ENCODE results near the gene TEP1. TPM values are rescaled to one million over a fixed set of nuclear protein-coding genes. Genes with fewer than 3 reads are reported as not detected.

Gene TEP1
- total and polyA plus RNA-seq, 2 experiments from 2014 or later = 10.7 to 29.4 TPM

DNA sequence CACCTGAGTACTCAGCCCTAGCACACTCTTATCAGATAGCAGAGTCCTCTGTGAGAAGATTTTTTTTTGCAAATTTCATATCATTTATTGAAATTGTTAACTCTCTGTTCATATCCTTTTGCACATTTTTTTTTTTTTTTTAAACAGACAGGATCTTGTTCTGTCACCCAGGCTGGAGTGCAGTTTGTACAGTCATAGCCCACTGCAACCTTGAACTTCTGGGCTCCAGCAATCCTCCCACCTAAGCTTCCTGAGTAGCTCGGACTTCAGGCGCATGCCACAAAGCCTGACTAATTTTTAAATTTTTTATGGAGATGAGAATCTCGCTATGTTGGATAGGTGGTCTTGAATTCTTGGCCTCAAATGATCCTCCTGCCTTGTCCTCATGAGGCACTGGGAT, 65.6 kb downstream of the TEP1 start:
- Histone ChIP-seq H3K27ac (no peak overlapping the region), H3K9me2 (replicated peaks; ENCODE audit: insufficient read depth) (no peaks in the 10 kb centered on the region), H4K20me1 (ENCODE audit: insufficient read depth, poor library complexity, severe bottlenecking) (no peaks in the 10 kb centered on the region), H3K27me3 (no peaks in the 10 kb centered on the region), H3K4me2 (no peak overlapping the region), H3K4me1 (ENCODE audit: insufficient read depth) (no peaks in the 10 kb centered on the region), H3K9me3 (ENCODE audit: low read depth) (no peaks in the 10 kb centered on the region), H3K36me3 (replicated peaks; ENCODE audit: insufficient read depth, low read depth) (no peaks in the 10 kb centered on the region), H2AFZ (no peak overlapping the region), H3K79me2 (peaks cover 6% of the 10 kb centered on the region), H3K4me3 (no peak overlapping the region)
- TF ChIP-seq EZH2phosphoT487 (IDR thresholded peaks at IDR 0.05; ENCODE audit: low read depth, severe bottlenecking, unreplicated experiment) (no peak), EZH2 (IDR thresholded peaks at IDR 0.05; ENCODE audit: borderline replicate concordance) (no peak)
- TF ChIP-seq, protein P1, sequence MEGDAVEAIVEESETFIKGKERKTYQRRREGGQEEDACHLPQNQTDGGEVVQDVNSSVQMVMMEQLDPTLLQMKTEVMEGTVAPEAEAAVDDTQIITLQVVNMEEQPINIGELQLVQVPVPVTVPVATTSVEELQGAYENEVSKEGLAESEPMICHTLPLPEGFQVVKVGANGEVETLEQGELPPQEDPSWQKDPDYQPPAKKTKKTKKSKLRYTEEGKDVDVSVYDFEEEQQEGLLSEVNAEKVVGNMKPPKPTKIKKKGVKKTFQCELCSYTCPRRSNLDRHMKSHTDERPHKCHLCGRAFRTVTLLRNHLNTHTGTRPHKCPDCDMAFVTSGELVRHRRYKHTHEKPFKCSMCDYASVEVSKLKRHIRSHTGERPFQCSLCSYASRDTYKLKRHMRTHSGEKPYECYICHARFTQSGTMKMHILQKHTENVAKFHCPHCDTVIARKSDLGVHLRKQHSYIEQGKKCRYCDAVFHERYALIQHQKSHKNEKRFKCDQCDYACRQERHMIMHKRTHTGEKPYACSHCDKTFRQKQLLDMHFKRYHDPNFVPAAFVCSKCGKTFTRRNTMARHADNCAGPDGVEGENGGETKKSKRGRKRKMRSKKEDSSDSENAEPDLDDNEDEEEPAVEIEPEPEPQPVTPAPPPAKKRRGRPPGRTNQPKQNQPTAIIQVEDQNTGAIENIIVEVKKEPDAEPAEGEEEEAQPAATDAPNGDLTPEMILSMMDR (IDR thresholded peaks at IDR 0.05; ENCODE audit: poor library complexity) = no peak
- 99% methylated on average over 3 of the region's 3 CpGs for WGBS (ENCODE audit: low lambda C conversion rate, missing lambda C conversion rate)
- DNase-seq (ENCODE audit: low spot score) = no peak

- H3K4me1 ChIP-seq (ENCODE audit: insufficient read depth) = no peaks in the 10 kb centered on the region
- H3K4me3 ChIP-seq = no peak overlapping the region
- no peaks in the 10 kb centered on the region for H4K20me1 ChIP-seq (ENCODE audit: insufficient read depth, poor library complexity, severe bottlenecking)
- no peaks in the 10 kb centered on the region for H3K36me3 ChIP-seq (replicated peaks; ENCODE audit: insufficient read depth, low read depth)
- no peak overlapping the region for H2AFZ ChIP-seq
- WGBS (ENCODE audit: low lambda C conversion rate, missing lambda C conversion rate) = 88% methylated on average over 1 of the region's 1 CpG
- TF ChIP-seq EZH2phosphoT487 (IDR thresholded peaks at IDR 0.05; ENCODE audit: low read depth, severe bottlenecking, unreplicated experiment) = no peak
- TF ChIP-seq, protein P1 (IDR thresholded peaks at IDR 0.05; ENCODE audit: poor library complexity) = no peak
- no peak for TF ChIP-seq EZH2 (IDR thresholded peaks at IDR 0.05; ENCODE audit: borderline replicate concordance)
- no peak overlapping the region for H3K27ac ChIP-seq
- no peak for DNase-seq (ENCODE audit: low spot score)
- H3K9me3 ChIP-seq (ENCODE audit: low read depth) = no peaks in the 10 kb centered on the region
- H3K4me2 ChIP-seq = no peak overlapping the region
- H3K79me2 ChIP-seq = peaks cover 6% of the 10 kb centered on the region
- no peaks in the 10 kb centered on the region for H3K9me2 ChIP-seq (replicated peaks; ENCODE audit: insufficient read depth)
- no peaks in the 10 kb centered on the region for H3K27me3 ChIP-seq
Observed at GRCh38 chr14:20346713-20347112, 66.6 kb downstream of the TEP1 start.

- 100% methylated on average over 1 of the region's 1 CpG for WGBS (ENCODE audit: low lambda C conversion rate, missing lambda C conversion rate)
- no peak overlapping the region for H3K4me2 ChIP-seq
- no peak overlapping the region for H3K27ac ChIP-seq
- no peaks in the 10 kb centered on the region for H3K36me3 ChIP-seq (replicated peaks; ENCODE audit: insufficient read depth, low read depth)
- H3K4me3 ChIP-seq = no peak overlapping the region
- no peak overlapping the region for H2AFZ ChIP-seq
- TF ChIP-seq EZH2 (IDR thresholded peaks at IDR 0.05; ENCODE audit: borderline replicate concordance) = no peak
- TF ChIP-seq, protein P1 (IDR thresholded peaks at IDR 0.05; ENCODE audit: poor library complexity) = no peak
- no peaks in the 10 kb centered on the region for H3K4me1 ChIP-seq (ENCODE audit: insufficient read depth)
- H3K9me3 ChIP-seq (ENCODE audit: low read depth) = no peaks in the 10 kb centered on the region
- H3K27me3 ChIP-seq = no peaks in the 10 kb centered on the region
- no peaks in the 10 kb centered on the region for H3K9me2 ChIP-seq (replicated peaks; ENCODE audit: insufficient read depth)
- no peaks in the 10 kb centered on the region for H4K20me1 ChIP-seq (ENCODE audit: insufficient read depth, poor library complexity, severe bottlenecking)
- DNase-seq (ENCODE audit: low spot score) = no peak
- peaks cover 6% of the 10 kb centered on the region for H3K79me2 ChIP-seq
Observed at GRCh38 chr14:20345366-20345765, 67.9 kb downstream of the TEP1 start.

DNA sequence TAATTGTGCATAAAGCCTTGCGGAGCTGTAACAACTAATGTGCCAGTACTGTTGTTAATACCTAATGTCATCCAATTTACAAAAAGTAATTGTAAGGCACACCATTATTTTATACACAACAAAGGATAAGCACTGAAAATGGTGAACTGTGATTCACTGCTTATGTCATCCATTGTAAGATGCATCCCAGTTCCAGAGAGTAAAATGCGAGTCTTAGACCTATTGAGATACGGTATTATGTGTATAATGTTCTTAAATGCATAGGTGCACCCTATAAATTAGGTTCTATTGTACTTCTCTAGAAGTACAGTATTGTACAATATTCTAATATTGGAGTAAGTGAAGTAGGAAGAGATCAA, 69.5 kb downstream of the TEP1 start:
- no peaks in the 10 kb centered on the region for H3K27me3 ChIP-seq
- H3K4me3 ChIP-seq = peak overlapping the region; percentile 28
- DNase-seq (ENCODE audit: low spot score) = peak; percentile 6
- H3K4me2 ChIP-seq = peak overlapping the region; percentile 73
- H3K9me2 ChIP-seq (replicated peaks; ENCODE audit: insufficient read depth) = no peaks in the 10 kb centered on the region
- WGBS (ENCODE audit: low lambda C conversion rate, missing lambda C conversion rate) = 2% methylated on average over 3 of the region's 3 CpGs
- peak overlapping the region; percentile 48 for H2AFZ ChIP-seq
- peaks cover 6% of the 10 kb centered on the region for H3K79me2 ChIP-seq
- peak overlapping the region; percentile 73 for H3K27ac ChIP-seq
- no peaks in the 10 kb centered on the region for H3K4me1 ChIP-seq (ENCODE audit: insufficient read depth)
- no peaks in the 10 kb centered on the region for H3K9me3 ChIP-seq (ENCODE audit: low read depth)
- no peaks in the 10 kb centered on the region for H3K36me3 ChIP-seq (replicated peaks; ENCODE audit: insufficient read depth, low read depth)
- TF ChIP-seq EZH2phosphoT487 (IDR thresholded peaks at IDR 0.05; ENCODE audit: low read depth, severe bottlenecking, unreplicated experiment) = no peak
- TF ChIP-seq, protein P1 (IDR thresholded peaks at IDR 0.05; ENCODE audit: poor library complexity) = no peak
- TF ChIP-seq EZH2 (IDR thresholded peaks at IDR 0.05; ENCODE audit: borderline replicate concordance) = no peak
- H4K20me1 ChIP-seq (ENCODE audit: insufficient read depth, poor library complexity, severe bottlenecking) = no peaks in the 10 kb centered on the region
